NCI-H146 treated with DMSO at 0.1 percent for 48 hours (cell line): ENCODE data around the gene LRRTM4.

Experiments
- DNase-seq: peaks from one replicate; lab custom pipeline; 2025; ENCODE audit not compliant: unreplicated experiment; lab: John Stamatoyannopoulos, UW

Gene LRRTM4

DNA sequence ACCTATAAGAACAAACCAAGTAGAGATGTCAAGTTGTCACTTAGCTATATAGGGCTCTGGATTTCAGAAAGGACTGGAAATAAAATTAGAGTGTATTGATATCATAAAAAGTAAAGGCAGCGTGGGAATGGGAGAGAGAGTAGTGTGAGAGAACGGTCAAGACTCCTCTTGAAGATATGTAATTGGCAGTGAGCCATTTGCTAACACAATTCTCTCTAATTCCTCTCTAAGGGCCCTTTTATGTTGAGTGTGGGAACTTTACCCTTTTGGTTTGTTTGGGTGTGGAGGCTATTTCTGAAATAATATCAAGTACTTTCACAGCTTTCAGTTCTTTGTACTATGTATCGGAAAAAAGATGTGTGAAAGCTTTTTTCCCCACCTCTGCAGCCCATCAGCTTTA is 196.8 kb downstream of the LRRTM4 start:
- no peak for DNase-seq

DNA sequence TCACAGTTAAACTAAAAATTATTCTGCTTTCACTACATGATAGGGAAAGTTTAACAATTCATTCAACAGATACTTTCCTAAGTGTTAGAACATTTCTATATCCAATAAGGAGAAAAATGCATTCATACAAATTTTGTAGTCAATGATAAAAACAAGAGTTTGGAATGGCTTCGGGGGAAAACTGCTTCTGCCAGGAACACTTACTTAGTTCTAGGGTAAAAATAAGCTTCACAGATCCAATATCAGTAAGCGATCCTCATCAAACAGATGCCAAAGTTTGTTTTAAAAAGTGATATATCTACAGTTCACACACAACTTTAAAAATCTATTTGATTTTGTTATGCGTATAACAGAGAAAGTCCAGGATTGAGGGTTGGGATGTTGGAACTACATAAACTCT is 199.7 kb downstream of the LRRTM4 start:
- DNase-seq, result no peak

- DNase-seq, result no peak
Observed at GRCh38 chr2:77314721-77315120, 207.5 kb downstream of the LRRTM4 start.

- no peak for DNase-seq
Observed at GRCh38 chr2:77310416-77310815, 211.8 kb downstream of the LRRTM4 start.

- no peak for DNase-seq
Observed at GRCh38 chr2:77309725-77310124, 212.5 kb downstream of the LRRTM4 start.

- no peak for DNase-seq
Observed at GRCh38 chr2:77301441-77301840, 220.7 kb downstream of the LRRTM4 start.

DNA sequence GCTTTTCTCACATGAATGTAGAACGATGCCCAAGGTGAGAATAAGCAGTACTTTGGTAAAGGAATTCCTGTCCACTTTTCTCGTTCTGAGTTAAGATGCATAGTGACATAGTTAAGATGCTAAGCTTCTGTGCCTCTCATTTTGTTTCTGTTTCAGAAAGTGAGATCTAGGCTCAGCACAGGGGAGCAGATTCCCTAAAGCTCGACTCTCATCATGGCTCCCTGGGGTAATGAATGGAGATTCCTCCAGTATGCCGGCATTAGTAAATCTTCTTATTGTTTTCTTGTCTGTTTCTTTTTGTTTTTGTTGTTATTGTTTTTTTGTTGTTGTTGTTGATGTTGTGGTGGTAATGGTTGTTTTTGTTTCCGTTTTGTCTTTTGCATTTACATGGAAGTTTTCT is 225.4 kb downstream of the LRRTM4 start:
- DNase-seq, result no peak

DNA sequence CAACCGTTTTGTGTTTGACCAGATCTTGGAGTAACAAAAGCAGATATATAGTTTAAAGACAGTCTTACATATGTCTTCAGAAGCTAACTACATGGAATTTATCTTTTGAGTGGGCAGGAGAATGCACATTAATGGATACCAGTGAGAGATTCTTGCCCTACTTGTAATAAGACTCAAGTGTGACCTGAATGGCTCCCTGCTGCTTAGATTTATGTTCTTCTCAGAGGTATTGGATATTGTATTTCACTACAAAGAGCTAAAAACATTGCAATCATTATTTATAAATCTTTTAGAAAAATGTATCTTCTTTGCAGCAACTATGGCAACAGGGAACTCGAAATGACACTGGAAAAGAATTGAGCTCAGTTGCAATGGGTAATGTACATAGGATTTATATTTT is 227.7 kb downstream of the LRRTM4 start:
- DNase-seq, result no peak

GRCh38 chr2:77284353-77284752 is 237.8 kb downstream of the LRRTM4 start:
- no peak for DNase-seq

DNA sequence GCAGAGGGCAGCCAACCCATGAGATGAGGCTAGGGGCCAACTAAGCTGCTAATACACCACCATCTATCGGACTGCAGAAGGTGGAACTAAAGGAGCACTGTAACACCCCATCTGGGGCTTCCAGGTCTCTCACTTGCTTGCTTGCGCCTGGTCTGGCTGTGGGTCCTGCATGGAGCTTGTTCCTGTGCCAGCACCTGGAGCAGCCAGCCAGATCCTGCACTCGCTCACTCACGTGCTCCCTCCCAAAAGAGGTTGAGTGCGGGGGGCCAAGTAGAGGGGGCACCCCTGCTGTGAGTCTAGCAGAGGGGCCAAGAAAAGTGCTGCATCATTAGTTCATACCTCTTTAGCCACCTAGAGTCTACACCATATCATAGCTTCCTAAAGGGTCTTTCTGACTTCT is 250.9 kb downstream of the LRRTM4 start:
- DNase-seq, result no peak

GRCh38 chr2:77270433-77270832 is 251.7 kb downstream of the LRRTM4 start:
- no peak for DNase-seq

- DNase-seq, result no peak
Observed at GRCh38 chr2:77268626-77269025, 253.6 kb downstream of the LRRTM4 start.

GRCh38 chr2:77232909-77233425 is 289.2 kb downstream of the LRRTM4 start:
- DNase-seq, result no peak

DNA sequence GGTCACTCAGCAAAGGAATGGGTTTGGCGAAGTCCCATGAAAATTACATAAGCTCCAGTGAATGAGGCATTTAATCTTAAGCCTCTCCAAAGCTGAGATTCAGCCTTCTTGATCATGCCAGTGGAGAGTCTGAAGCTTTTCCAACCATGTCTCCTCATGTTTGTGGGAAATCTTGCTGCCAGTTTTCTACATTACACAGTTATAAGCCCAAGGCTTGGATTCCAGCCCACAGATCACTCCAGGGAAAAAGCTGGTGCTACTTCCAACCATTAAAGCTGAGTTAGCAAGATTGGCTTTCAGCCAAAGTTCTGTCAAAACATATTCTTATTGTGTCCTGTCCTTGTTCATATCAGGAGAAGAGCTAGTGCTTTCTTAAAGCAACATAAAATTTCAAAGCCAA is 293.8 kb downstream of the LRRTM4 start:
- no peak for DNase-seq

DNA sequence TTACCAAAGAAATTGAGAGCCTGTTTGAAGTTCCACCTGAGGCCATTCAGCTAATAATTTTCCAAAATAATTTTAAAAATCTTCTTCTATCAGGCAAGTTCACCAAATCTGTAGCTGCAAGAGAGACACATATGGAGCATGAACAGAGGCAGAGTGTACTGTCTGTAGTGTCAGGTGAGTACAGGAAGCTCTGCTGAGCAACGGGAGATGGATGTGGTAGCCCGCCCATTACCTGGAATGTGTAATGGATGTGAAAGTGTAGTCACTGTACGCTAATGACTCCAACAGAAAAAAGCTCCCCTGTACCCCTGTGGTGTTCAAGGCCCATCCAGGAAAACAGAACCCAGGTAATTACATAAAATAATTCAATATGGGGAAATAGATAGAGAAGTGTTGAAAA is 311.5 kb downstream of the LRRTM4 start:
- no peak for DNase-seq

DNA sequence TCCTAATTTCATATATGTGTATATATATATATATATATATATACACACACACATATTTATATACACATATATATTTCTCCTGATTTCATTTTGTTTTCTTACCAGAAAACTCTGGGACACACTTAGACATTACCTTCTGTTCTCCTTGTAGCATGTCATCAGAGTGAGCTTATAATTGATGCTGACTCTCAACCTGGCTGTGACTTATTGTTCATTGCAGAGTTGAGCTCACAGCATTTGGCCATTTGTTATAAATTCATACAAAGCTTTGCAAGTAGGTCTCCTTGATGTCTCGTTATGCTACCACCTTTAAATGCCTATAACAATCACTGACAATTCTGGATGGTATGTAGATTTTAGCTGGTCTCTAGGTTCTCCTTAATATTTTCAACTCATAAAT is 314.8 kb downstream of the LRRTM4 start:
- no peak for DNase-seq

DNA sequence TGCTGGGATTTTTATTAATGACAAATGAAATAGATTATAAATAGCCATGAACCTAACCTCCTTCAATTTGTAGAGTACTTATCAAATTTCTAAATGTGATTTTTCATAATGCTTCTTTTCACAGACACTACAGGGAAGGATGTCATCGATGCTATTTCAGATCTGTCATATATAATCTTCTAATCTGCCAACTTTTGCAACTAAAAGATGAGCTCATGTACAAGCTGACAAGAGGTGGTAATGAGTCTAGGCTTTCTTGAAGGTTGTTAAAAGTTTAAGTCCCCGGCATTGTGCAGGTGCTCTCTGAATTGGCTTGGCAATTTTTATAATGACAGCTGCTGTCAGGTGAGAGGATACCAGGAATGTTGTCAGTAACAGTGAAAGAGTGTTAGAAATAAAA is 320.4 kb downstream of the LRRTM4 start:
- DNase-seq, result no peak

- no peak for DNase-seq
Observed at GRCh38 chr2:77199411-77199810, 322.8 kb downstream of the LRRTM4 start.

DNA sequence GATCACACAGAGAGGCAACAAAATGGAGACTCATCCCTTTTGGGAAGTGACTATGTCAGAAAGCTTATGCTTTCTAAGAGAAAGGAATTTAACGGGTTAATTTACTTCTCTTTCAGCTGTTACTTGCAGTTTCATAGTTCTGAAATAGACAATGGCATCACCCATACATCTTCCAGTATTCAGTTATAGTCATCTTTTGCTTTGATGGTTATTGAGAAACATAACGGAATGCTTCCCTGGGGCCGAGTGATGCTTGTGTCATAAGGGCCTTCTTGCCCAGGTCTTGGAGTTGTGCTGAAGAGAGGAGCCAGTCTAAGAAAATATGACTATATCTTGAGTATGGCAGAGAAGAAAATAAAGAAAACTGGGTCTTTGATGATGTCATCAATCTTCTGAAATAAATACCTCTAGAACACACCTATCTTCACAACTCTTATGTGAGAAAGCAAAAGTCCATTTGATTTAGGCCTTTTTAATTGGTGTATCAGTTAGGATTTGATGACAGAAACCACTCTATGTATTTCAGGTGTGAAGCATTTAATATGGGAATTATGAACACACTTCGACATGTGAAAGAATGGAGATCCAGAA is 328.2 kb downstream of the LRRTM4 start:
- DNase-seq, result no peak

GRCh38 chr2:77192811-77193289 is 329.3 kb downstream of the LRRTM4 start:
- no peak for DNase-seq

- DNase-seq, result no peak
Observed at GRCh38 chr2:77191665-77192064, 330.5 kb downstream of the LRRTM4 start.

DNA sequence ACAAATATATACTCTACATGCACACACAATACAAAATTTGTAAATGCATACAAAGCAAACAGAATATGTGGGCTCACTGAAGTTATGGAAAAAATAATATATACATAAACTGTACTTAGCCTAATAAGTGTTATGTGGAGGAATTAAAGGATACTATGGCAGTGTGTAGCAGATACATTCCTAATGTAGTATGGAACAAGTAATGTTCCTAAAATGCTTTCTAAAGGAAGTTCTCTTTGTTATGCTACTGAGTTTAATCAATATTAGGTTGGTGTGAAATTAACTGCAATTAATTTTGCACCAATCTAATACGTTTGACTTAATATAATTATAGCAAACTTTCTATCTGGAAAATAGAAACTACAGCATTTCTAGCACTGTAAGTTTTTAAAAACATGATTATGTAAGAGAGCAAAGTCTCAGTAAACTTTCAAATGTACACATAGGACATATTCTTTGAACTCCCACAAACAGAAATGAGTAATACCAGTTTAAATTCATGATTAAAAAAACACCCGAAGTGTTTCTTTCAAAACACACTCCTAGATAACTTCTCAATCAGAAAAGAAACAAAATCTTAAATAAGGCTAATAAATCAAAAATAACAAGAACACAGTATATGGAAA is 331.3 kb downstream of the LRRTM4 start:
- DNase-seq, result no peak

DNA sequence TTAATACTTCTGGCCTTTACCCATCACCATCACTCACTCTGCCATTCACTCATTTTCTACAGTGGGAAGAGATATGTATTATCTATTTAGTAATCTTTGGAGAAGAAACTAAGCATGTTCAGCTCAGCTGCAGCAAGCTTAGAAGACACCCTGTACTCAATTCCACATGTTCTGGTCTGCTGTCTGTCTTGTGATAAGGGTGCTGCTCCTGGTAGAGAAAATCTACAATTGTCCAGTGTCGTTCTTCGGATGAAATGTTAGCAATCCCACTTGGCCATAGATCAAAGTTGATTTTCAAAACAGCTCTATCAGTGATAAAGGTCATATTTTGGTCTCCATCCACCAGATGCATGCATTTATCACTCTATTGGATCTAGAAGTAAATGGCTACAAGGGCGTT is 337.1 kb downstream of the LRRTM4 start:
- DNase-seq, result no peak
